Endothelial cell (in vitro differentiated cells): ENCODE measurements around the gene EEF1AKMT1. TPM values are rescaled to one million over a fixed set of nuclear protein-coding genes. Genes with fewer than 3 reads are reported as not detected.

Source experiments
- DNase-seq: peaks from one replicate; pipeline ENCODE4 v3.0.0; 2021; ENCODE audit warnings: low spot score
- H3K27ac Mint-ChIP-seq: one replicate; pipeline ENCODE4 v1.8.0; 2021; ENCODE audit warnings: mixed read lengths, inconsistent platforms; ENCODE audit not compliant: unreplicated experiment
- H3K27me3 Mint-ChIP-seq: one replicate; pipeline ENCODE4 v1.8.0; 2021; ENCODE audit warnings: mild to moderate bottlenecking, moderate library complexity, mixed read lengths, inconsistent platforms; ENCODE audit not compliant: unreplicated experiment
- H3K36me3 Mint-ChIP-seq: one replicate; pipeline ENCODE4 v1.8.0; 2021; ENCODE audit warnings: mild to moderate bottlenecking, low read depth, mixed read lengths, inconsistent platforms; ENCODE audit not compliant: unreplicated experiment
- H3K4me1 Mint-ChIP-seq: one replicate; pipeline ENCODE4 v1.8.0; 2021; ENCODE audit warnings: mild to moderate bottlenecking, mixed read lengths, inconsistent platforms; ENCODE audit not compliant: unreplicated experiment
- H3K4me3 Mint-ChIP-seq: one replicate; pipeline ENCODE4 v1.8.0; 2021; ENCODE audit warnings: mild to moderate bottlenecking, mixed read lengths, inconsistent platforms; ENCODE audit not compliant: unreplicated experiment
- H3K9me3 Mint-ChIP-seq: one replicate; pipeline ENCODE4 v1.8.0; 2021; ENCODE audit warnings: mixed read lengths, inconsistent platforms; ENCODE audit not compliant: unreplicated experiment
- total RNA-seq: library from RNA; stranded (reverse); fragmentation: NEBNext Ultra II Directional; extraction: Animal tissue kit (Norgen Biotek cat#: 25700); gene quantifications from one replicate; pipeline ENCODE4 v1.2.1, GENCODE V29; 2021; ENCODE audit not compliant: unreplicated experiment
- TF ChIP-seq, protein P1 (sequence below): fragments of 200-600 bp; sonication (generic); IDR thresholded peaks from one replicate; pipeline ENCODE4 v1.5.0; 2021; ENCODE audit warnings: antibody characterized with exemption; ENCODE audit not compliant: unreplicated experiment

Gene EEF1AKMT1
- total RNA-seq, 1 donor from 2014 or later, result 9.6 TPM

GRCh38 chr13:20803180-20803965, 29.6 kb upstream of the EEF1AKMT1 start:
- Mint-ChIP-seq H3K36me3 (no peaks in the 10 kb centered on the region), H3K9me3 (no peaks in the 10 kb centered on the region), H3K27ac (peak overlapping the region; percentile 77), H3K4me3 (no peak overlapping the region), H3K4me1 (peaks cover 31% of the 10 kb centered on the region), H3K27me3 (no peaks in the 10 kb centered on the region)
- no peak for DNase-seq
- TF ChIP-seq, protein P1, sequence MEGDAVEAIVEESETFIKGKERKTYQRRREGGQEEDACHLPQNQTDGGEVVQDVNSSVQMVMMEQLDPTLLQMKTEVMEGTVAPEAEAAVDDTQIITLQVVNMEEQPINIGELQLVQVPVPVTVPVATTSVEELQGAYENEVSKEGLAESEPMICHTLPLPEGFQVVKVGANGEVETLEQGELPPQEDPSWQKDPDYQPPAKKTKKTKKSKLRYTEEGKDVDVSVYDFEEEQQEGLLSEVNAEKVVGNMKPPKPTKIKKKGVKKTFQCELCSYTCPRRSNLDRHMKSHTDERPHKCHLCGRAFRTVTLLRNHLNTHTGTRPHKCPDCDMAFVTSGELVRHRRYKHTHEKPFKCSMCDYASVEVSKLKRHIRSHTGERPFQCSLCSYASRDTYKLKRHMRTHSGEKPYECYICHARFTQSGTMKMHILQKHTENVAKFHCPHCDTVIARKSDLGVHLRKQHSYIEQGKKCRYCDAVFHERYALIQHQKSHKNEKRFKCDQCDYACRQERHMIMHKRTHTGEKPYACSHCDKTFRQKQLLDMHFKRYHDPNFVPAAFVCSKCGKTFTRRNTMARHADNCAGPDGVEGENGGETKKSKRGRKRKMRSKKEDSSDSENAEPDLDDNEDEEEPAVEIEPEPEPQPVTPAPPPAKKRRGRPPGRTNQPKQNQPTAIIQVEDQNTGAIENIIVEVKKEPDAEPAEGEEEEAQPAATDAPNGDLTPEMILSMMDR, result no peak

DNA sequence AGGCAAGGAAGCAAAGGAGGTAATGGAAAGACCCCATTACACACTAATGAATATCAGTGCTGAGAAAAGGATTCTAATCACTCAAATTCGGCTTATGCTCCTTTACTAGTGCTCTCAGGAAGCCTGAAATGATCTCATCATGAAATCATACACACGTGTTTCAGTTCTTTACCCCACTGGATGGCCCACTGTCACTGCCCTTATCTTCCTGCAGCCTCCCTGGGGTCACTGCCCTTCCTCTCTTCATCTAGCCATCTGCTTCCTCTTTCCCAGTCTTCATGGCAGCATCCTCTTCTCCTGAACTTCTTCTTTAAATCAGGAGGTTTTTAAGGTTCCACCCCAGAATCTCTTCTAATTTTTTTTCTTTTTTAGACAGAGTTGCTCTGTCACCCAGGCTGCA, 27.9 kb upstream of the EEF1AKMT1 start:
- Mint-ChIP-seq H3K36me3 (no peaks in the 10 kb centered on the region), H3K4me3 (no peak overlapping the region), H3K27ac (peak overlapping the region; percentile 80), H3K27me3 (no peaks in the 10 kb centered on the region), H3K9me3 (no peaks in the 10 kb centered on the region), H3K4me1 (peaks cover 45% of the 10 kb centered on the region)
- DNase-seq, result no peak
- TF ChIP-seq, protein P1, result no peak

DNA sequence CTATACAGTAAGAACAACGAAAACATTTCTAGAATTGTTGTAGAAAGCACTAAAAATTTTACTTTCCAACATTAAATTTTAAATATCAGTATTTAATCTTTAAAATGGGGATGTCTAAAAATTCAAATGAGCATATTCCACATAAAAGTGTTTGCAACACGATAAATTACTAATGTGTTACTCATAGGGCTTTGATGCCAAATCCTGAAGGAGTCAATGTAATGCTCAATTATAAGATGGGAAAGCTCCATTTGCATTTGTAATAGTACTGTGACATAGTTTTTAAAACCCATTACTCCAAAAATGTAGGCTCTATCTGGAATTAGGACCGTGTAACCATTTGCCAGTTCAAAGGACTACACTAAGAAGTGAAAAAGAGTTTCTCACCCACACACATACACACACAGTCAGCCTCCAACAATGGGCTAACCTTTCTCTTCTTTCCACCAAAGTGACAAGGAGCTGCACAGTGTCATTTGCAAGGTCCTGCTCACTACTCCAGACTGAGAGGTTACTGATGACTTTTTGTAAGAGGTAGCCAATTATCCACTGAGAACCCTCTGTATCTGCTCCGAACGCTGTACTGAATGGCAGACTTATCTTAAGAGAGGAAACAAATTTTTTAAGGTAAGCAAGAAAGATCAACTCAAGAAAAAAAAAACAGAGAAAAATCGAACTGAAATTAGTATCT, 26.1 kb upstream of the EEF1AKMT1 start:
- DNase-seq, result no peak
- Mint-ChIP-seq H3K4me1 (peaks cover 56% of the 10 kb centered on the region), H3K4me3 (no peak overlapping the region), H3K27ac (no peak overlapping the region), H3K27me3 (no peaks in the 10 kb centered on the region), H3K36me3 (peaks cover 3% of the 10 kb centered on the region), H3K9me3 (no peaks in the 10 kb centered on the region)
- TF ChIP-seq, protein P1, result no peak

GRCh38 chr13:20798027-20798426, 24.3 kb upstream of the EEF1AKMT1 start:
- Mint-ChIP-seq H3K27me3 (no peaks in the 10 kb centered on the region), H3K36me3 (peaks cover 4% of the 10 kb centered on the region), H3K27ac (peak overlapping the region; percentile 95), H3K9me3 (no peaks in the 10 kb centered on the region), H3K4me1 (peaks cover 59% of the 10 kb centered on the region), H3K4me3 (no peak overlapping the region)
- no peak for DNase-seq
- TF ChIP-seq, protein P1, result no peak
